ENCODE data around the gene ANKRD18A. TPM values are rescaled to one million over a fixed set of nuclear protein-coding genes. Genes with fewer than 3 reads are reported as not detected.
A peak's percentile ranks its signal among the peaks of the same experiment; 100 is the strongest.

Gene ANKRD18A
- total and polyA plus RNA-seq, 2 of the 13 experiments (the other 11 are each of a cell fraction or from before 2014, with no cell fraction given) = 5.9 to 7.6 TPM

DNA sequence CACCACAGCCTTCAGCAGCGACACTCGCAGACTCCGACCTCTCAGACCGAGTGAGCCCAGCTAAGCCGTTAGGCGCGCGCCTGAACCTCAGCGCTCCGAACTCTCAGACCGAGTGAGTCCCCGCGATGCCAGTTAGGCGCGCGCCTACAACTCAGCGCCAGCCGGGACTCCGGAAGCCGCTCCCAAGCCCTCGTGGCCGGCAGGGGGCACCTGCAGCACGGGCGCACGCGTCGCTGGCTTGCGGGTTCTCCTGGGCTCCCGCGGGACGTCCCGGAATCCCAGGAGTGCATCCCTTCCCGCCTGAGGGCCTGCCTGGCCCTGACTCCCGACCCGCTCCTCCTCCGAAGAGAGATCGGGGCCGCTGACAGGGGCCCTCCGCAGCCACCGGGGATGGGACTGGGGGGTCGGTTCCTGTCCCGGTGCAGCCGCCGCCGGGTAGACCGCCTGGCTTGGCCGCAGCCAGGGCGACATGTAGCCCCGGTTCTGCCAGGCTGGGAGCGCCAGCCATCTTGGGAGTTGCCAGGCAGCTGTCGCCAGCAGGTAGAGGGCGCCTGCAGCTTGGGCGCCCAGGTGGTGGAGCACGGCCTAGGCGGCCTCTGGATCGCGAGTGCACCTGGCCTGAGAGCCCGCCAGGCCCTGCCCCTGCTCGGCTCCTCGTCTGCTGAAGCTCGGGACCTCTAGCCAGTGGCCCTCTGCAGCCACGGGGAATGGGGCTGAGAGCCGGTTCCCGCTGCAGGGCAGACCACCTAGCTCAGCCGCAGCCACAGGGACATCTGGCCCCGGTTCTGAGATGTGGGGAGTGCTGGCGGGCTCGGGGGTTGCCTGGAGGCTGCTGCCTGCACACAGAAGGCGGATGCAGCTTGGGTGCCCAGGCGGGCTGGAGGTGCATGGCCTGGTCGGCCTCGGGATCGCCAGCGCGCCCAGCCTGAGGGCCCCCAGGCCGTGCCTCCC, at the start of gene ANKRD18A (continued):
- TF ChIP-seq ZNF337 (CRISPR knock-in tag; IDR thresholded peaks at IDR 0.05; ENCODE audit: borderline replicate concordance, low read depth) (no peak), MAFK (conservative IDR thresholded peaks at IDR 0.05 in 1 of 2, IDR thresholded peaks at IDR 0.05 in 1 of 2; ENCODE audit: low read length in 2 of 2) (peak in 1 of 2 experiments; percentile 97; a peak in 2 of 4 replicates), ZNF550 (CRISPR knock-in tag; IDR thresholded peaks at IDR 0.05; ENCODE audit: borderline replicate concordance) (no peak), NKX3-1 (CRISPR knock-in tag; IDR thresholded peaks at IDR 0.05) (no peak), CCDC6 (CRISPR knock-in tag; IDR thresholded peaks at IDR 0.05) (0 out of 2 replicates have a peak, but pooled peaks have one; percentile 65), SATB2 (CRISPR knock-in tag; IDR thresholded peaks at IDR 0.05) (no peak), PHF8 (CRISPR knock-in tag; IDR thresholded peaks at IDR 0.05) (peak; percentile 89), ZSCAN12 (CRISPR knock-in tag; IDR thresholded peaks at IDR 0.05) (no peak), CREB1 (IDR thresholded peaks at IDR 0.05) (peak; percentile 42; the same call in 1 of the 2 replicates), CREB1 (CRISPR knock-in tag; IDR thresholded peaks at IDR 0.05) (no peak), MXI1 (IDR thresholded peaks at IDR 0.05; ENCODE audit: borderline replicate concordance, low read depth, low read length) (peak; percentile 68; the same call in 1 of the 3 replicates), ZFY (CRISPR knock-in tag; IDR thresholded peaks at IDR 0.05) (peak; percentile 93), ZNF564 (CRISPR knock-in tag; IDR thresholded peaks at IDR 0.05) (peak; percentile 30; the same call in 1 of the 2 replicates), ZNF572 (CRISPR knock-in tag; IDR thresholded peaks at IDR 0.05) (no peak), FOXP1 (IDR thresholded peaks at IDR 0.05) (no peak), FOXP1 (CRISPR knock-in tag; IDR thresholded peaks at IDR 0.05) (no peak), ZNF263 (CRISPR knock-in tag; IDR thresholded peaks at IDR 0.05) (peak; percentile 88), MIER3 (CRISPR knock-in tag; IDR thresholded peaks at IDR 0.05; ENCODE audit: borderline replicate concordance) (peak; percentile 18; the same call in 1 of the 2 replicates), ASH2L (IDR thresholded peaks at IDR 0.05; ENCODE audit: insufficient read length, low read depth, low read length) (peak; percentile 24)
- TF ChIP-seq, protein P1, sequence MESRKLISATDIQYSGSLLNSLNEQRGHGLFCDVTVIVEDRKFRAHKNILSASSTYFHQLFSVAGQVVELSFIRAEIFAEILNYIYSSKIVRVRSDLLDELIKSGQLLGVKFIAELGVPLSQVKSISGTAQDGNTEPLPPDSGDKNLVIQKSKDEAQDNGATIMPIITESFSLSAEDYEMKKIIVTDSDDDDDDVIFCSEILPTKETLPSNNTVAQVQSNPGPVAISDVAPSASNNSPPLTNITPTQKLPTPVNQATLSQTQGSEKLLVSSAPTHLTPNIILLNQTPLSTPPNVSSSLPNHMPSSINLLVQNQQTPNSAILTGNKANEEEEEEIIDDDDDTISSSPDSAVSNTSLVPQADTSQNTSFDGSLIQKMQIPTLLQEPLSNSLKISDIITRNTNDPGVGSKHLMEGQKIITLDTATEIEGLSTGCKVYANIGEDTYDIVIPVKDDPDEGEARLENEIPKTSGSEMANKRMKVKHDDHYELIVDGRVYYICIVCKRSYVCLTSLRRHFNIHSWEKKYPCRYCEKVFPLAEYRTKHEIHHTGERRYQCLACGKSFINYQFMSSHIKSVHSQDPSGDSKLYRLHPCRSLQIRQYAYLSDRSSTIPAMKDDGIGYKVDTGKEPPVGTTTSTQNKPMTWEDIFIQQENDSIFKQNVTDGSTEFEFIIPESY (CRISPR knock-in tag; IDR thresholded peaks at IDR 0.05) = peak; percentile 43; the same call in 1 of the 2 replicates
- TF ChIP-seq, protein P2, sequence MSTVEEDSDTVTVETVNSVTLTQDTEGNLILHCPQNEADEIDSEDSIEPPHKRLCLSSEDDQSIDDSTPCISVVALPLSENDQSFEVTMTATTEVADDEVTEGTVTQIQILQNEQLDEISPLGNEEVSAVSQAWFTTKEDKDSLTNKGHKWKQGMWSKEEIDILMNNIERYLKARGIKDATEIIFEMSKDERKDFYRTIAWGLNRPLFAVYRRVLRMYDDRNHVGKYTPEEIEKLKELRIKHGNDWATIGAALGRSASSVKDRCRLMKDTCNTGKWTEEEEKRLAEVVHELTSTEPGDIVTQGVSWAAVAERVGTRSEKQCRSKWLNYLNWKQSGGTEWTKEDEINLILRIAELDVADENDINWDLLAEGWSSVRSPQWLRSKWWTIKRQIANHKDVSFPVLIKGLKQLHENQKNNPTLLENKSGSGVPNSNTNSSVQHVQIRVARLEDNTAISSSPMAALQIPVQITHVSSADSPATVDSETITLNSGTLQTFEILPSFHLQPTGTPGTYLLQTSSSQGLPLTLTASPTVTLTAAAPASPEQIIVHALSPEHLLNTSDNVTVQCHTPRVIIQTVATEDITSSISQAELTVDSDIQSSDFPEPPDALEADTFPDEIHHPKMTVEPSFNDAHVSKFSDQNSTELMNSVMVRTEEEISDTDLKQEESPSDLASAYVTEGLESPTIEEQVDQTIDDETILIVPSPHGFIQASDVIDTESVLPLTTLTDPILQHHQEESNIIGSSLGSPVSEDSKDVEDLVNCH (CRISPR knock-in tag; IDR thresholded peaks at IDR 0.05) = no peak
- TF ChIP-seq, protein P3, sequence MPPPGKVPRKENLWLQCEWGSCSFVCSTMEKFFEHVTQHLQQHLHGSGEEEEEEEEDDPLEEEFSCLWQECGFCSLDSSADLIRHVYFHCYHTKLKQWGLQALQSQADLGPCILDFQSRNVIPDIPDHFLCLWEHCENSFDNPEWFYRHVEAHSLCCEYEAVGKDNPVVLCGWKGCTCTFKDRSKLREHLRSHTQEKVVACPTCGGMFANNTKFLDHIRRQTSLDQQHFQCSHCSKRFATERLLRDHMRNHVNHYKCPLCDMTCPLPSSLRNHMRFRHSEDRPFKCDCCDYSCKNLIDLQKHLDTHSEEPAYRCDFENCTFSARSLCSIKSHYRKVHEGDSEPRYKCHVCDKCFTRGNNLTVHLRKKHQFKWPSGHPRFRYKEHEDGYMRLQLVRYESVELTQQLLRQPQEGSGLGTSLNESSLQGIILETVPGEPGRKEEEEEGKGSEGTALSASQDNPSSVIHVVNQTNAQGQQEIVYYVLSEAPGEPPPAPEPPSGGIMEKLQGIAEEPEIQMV (CRISPR knock-in tag; IDR thresholded peaks at IDR 0.05; ENCODE audit: low read depth) = no peak
